ENCODE results near the gene ANP32A. TPM values are rescaled to one million over a fixed set of nuclear protein-coding genes. Genes with fewer than 3 reads are reported as not detected.

Gene ANP32A
- total RNA-seq, 1 donor from 2014 or later, result 333 TPM

GRCh38 chr15:68734352-68734751, 86.3 kb downstream of the ANP32A start:
- no peak for TF ChIP-seq CTCF (IDR thresholded peaks at IDR 0.05)
- TF ChIP-seq EZH2 (IDR thresholded peaks at IDR 0.05), result no peak
- no peak for TF ChIP-seq EZH2phosphoT487 (IDR thresholded peaks at IDR 0.05)
- no peak overlapping the region for H3K9ac ChIP-seq
- H3K4me3 Mint-ChIP-seq, result no peak overlapping the region
- H3K9me3 ChIP-seq (ENCODE audit: low read depth), result no peaks in the 10 kb centered on the region
- DNase-seq (ENCODE audit: low spot score), result no peak
- no peak overlapping the region for H3K4me2 ChIP-seq
- no peaks in the 10 kb centered on the region for H3K9me3 Mint-ChIP-seq
- no peak overlapping the region for H2AFZ ChIP-seq (replicated peaks)
- H3K4me3 ChIP-seq, result no peak overlapping the region
- H3K36me3 ChIP-seq, result no peaks in the 10 kb centered on the region
- no peak overlapping the region for H3K27ac ChIP-seq
- H3K79me2 ChIP-seq (ENCODE audit: low read depth), result no peaks in the 10 kb centered on the region
- peaks cover 2% of the 10 kb centered on the region for H3K4me1 ChIP-seq
- no peaks in the 10 kb centered on the region for H3K36me3 Mint-ChIP-seq
- H3K27ac Mint-ChIP-seq, result no peak overlapping the region
- peaks cover 9% of the 10 kb centered on the region for H3K4me1 Mint-ChIP-seq
- H4K20me1 ChIP-seq (ENCODE audit: low read depth), result no peaks in the 10 kb centered on the region
- no peaks in the 10 kb centered on the region for H3K27me3 ChIP-seq
- peaks cover 5% of the 10 kb centered on the region for H3K27me3 Mint-ChIP-seq (ENCODE audit: insufficient read depth, low read depth)
- H3F3A ChIP-seq (ENCODE audit: low read depth), result no peaks in the 10 kb centered on the region

GRCh38 chr15:68733666-68734065, 87.0 kb downstream of the ANP32A start:
- H3K9me3 Mint-ChIP-seq, result no peaks in the 10 kb centered on the region

GRCh38 chr15:68732451-68732850, 88.2 kb downstream of the ANP32A start:
- no peak for TF ChIP-seq EZH2phosphoT487 (IDR thresholded peaks at IDR 0.05)
- TF ChIP-seq CTCF (IDR thresholded peaks at IDR 0.05), result no peak
- no peak for TF ChIP-seq EZH2 (IDR thresholded peaks at IDR 0.05)
- H3K79me2 ChIP-seq (ENCODE audit: low read depth), result no peaks in the 10 kb centered on the region
- H3K9me3 ChIP-seq (ENCODE audit: low read depth), result no peaks in the 10 kb centered on the region
- H3K27ac Mint-ChIP-seq, result no peak overlapping the region
- no peak overlapping the region for H3K9ac ChIP-seq
- peaks cover 9% of the 10 kb centered on the region for H3K4me1 Mint-ChIP-seq
- peaks cover 4% of the 10 kb centered on the region for H3K27me3 Mint-ChIP-seq (ENCODE audit: insufficient read depth, low read depth)
- no peaks in the 10 kb centered on the region for H4K20me1 ChIP-seq (ENCODE audit: low read depth)
- H3K9me3 Mint-ChIP-seq, result no peaks in the 10 kb centered on the region
- H3K4me3 ChIP-seq, result no peak overlapping the region
- no peaks in the 10 kb centered on the region for H3K27me3 ChIP-seq
- H3K4me1 ChIP-seq, result peaks cover 2% of the 10 kb centered on the region
- no peak overlapping the region for H3K4me3 Mint-ChIP-seq
- H3K36me3 ChIP-seq, result no peaks in the 10 kb centered on the region
- no peaks in the 10 kb centered on the region for H3K36me3 Mint-ChIP-seq
- H2AFZ ChIP-seq (replicated peaks), result no peak overlapping the region
- no peak overlapping the region for H3K4me2 ChIP-seq
- H3K27ac ChIP-seq, result no peak overlapping the region
- H3F3A ChIP-seq (ENCODE audit: low read depth), result no peaks in the 10 kb centered on the region
- DNase-seq (ENCODE audit: low spot score), result no peak

More at GRCh38 chr15:68733666-68734065, 87.0 kb downstream of the ANP32A start:
- TF ChIP-seq CTCF (IDR thresholded peaks at IDR 0.05) (no peak), EZH2 (IDR thresholded peaks at IDR 0.05) (no peak), EZH2phosphoT487 (IDR thresholded peaks at IDR 0.05) (no peak)
- H3K36me3 ChIP-seq, result no peaks in the 10 kb centered on the region
- no peaks in the 10 kb centered on the region for H3K36me3 Mint-ChIP-seq
- H2AFZ ChIP-seq (replicated peaks), result no peak overlapping the region
- no peak overlapping the region for H3K4me2 ChIP-seq
- peaks cover 2% of the 10 kb centered on the region for H3K4me1 ChIP-seq
- H3K27ac ChIP-seq, result no peak overlapping the region
- no peaks in the 10 kb centered on the region for H3K27me3 ChIP-seq
- H3F3A ChIP-seq (ENCODE audit: low read depth), result no peaks in the 10 kb centered on the region
- H3K27me3 Mint-ChIP-seq (ENCODE audit: insufficient read depth, low read depth), result peaks cover 5% of the 10 kb centered on the region
- no peak overlapping the region for H3K4me3 ChIP-seq
- no peaks in the 10 kb centered on the region for H3K79me2 ChIP-seq (ENCODE audit: low read depth)
- H3K9me3 ChIP-seq (ENCODE audit: low read depth), result no peaks in the 10 kb centered on the region
- H3K4me1 Mint-ChIP-seq, result peaks cover 9% of the 10 kb centered on the region
- DNase-seq (ENCODE audit: low spot score), result no peak
- no peak overlapping the region for H3K9ac ChIP-seq
- no peak overlapping the region for H3K4me3 Mint-ChIP-seq
- no peak overlapping the region for H3K27ac Mint-ChIP-seq
- H4K20me1 ChIP-seq (ENCODE audit: low read depth), result no peaks in the 10 kb centered on the region

All from neural progenitor cell (in vitro differentiated cells).